Liver (tissue), 9 donors: Measurements from ENCODE around the gene CETN3. TPM values are rescaled to one million over a fixed set of nuclear protein-coding genes. Genes with fewer than 3 reads are reported as not detected.

Source experiments
- DNase-seq: peaks from one replicate; pipeline ENCODE4 v3.0.0-alpha.2; 2017; ENCODE audit warnings: low spot score
- H3K27ac ChIP-seq, 2 donors: one replicate each; pipeline ENCODE4 v1.7.0; 2013; ENCODE audit warnings: inconsistent platforms in 2 of 2, low read length in 2 of 2, control low read depth in 1 of 2, low read depth in 1 of 2, mild to moderate bottlenecking in 1 of 2
- H3K27me3 ChIP-seq, 4 donors: one replicate each; pipeline versions ENCODE4 v1.6.1 to v1.7.0; 2013; ENCODE audit warnings: low read length in 3 of 4, inconsistent platforms in 1 of 4, mild to moderate bottlenecking in 1 of 4, moderate library complexity in 1 of 4; ENCODE audit not compliant: control insufficient read depth in 4 of 4, insufficient read depth in 4 of 4
- H3K36me3 ChIP-seq, 4 donors: one replicate each; pipeline versions ENCODE4 v1.6.1 to v1.7.0; 2013; ENCODE audit warnings: low read length in 3 of 4, mild to moderate bottlenecking in 3 of 4, low read depth in 1 of 4, moderate library complexity in 1 of 4; ENCODE audit not compliant: control insufficient read depth in 4 of 4, insufficient read depth in 3 of 4
- H3K4me1 ChIP-seq, 4 donors: one replicate each; pipeline versions ENCODE4 v1.6.1 to v1.7.0; 2013; ENCODE audit warnings: low read length in 3 of 4, mild to moderate bottlenecking in 3 of 4, moderate library complexity in 1 of 4; ENCODE audit not compliant: control insufficient read depth in 4 of 4, insufficient read depth in 4 of 4
- H3K4me3 ChIP-seq, 3 donors: one replicate each; pipeline versions ENCODE4 v1.6.1 to v1.7.0; 2013; ENCODE audit warnings: low read length in 3 of 3, control low read depth in 1 of 3, low read depth in 1 of 3, mild to moderate bottlenecking in 1 of 3
- H3K9ac ChIP-seq, 2 donors: one replicate each; pipeline ENCODE4 v1.7.0; 2013; ENCODE audit warnings: low read length in 2 of 2, mild to moderate bottlenecking in 2 of 2, moderate library complexity in 2 of 2, control low read depth in 1 of 2, low read depth in 1 of 2
- H3K9me3 ChIP-seq, 4 donors: one replicate each; pipeline versions ENCODE4 v1.6.1 to v1.7.0; 2013; ENCODE audit warnings: low read length in 3 of 4; ENCODE audit not compliant: control insufficient read depth in 4 of 4
- ATF3 ChIP-seq: IDR thresholded peaks from 2 replicates; pipeline ENCODE4 v1.6.1; 2016; ENCODE audit warnings: antibody characterized with exemption
- EGR1 ChIP-seq, 2 donors: IDR thresholded peaks; 2 replicates each; pipeline ENCODE4 v1.6.1; 2016 to 2018; ENCODE audit warnings: antibody characterized with exemption in 2 of 2, low read depth in 2 of 2
- FOXA1 ChIP-seq: IDR thresholded peaks from 2 replicates; pipeline ENCODE4 v1.6.1; 2016; ENCODE audit warnings: antibody characterized with exemption
- FOXA2 ChIP-seq: IDR thresholded peaks from 2 replicates; pipeline ENCODE4 v1.6.1; 2016; ENCODE audit warnings: antibody characterized with exemption
- GABPA ChIP-seq, 2 donors: IDR thresholded peaks in 1 of 2; conservative IDR thresholded peaks in 1 of 2; 2 replicates each; pipeline ENCODE4 v1.6.1; 2016; ENCODE audit warnings: antibody characterized with exemption in 2 of 2, mild to moderate bottlenecking in 1 of 2, moderate library complexity in 1 of 2
- HNF4A ChIP-seq, 2 donors: conservative IDR thresholded peaks; 2 replicates each; pipeline ENCODE4 v1.6.1; 2016; ENCODE audit warnings: antibody characterized with exemption in 2 of 2, mild to moderate bottlenecking in 2 of 2
- NR2F2 ChIP-seq: IDR thresholded peaks from 2 replicates; pipeline ENCODE4 v1.6.1; 2016; ENCODE audit warnings: antibody characterized with exemption
- RAD21 ChIP-seq, 2 donors: IDR thresholded peaks; 2 replicates each; pipeline ENCODE4 v1.6.1; 2016; ENCODE audit warnings: antibody characterized with exemption in 2 of 2, mild to moderate bottlenecking in 2 of 2
- RXRA ChIP-seq, 2 donors: IDR thresholded peaks; 2 replicates each; pipeline ENCODE4 v1.6.1; 2017 to 2018; ENCODE audit warnings: antibody characterized with exemption in 2 of 2, mild to moderate bottlenecking in 1 of 2
- SP1 ChIP-seq: IDR thresholded peaks from 2 replicates; pipeline ENCODE4 v1.6.1; 2018; ENCODE audit warnings: antibody characterized with exemption, mild to moderate bottlenecking
- TAF1 ChIP-seq: conservative IDR thresholded peaks from 2 replicates; pipeline ENCODE4 v1.6.1; 2016; ENCODE audit warnings: antibody characterized with exemption, mild to moderate bottlenecking
- YY1 ChIP-seq: IDR thresholded peaks from 2 replicates; pipeline ENCODE4 v1.6.1; 2016; ENCODE audit warnings: antibody characterized with exemption, mild to moderate bottlenecking
- ZBTB33 ChIP-seq: IDR thresholded peaks from 2 replicates; pipeline ENCODE4 v1.6.1; 2016; ENCODE audit warnings: antibody characterized with exemption
- WGBS: extraction: QIAGEN DNeasy Blood & Tissue Kit; methylation state at CpG from one replicate; pipeline ENCODE4 v1.1.7; 2013; 5-methylcytosine and 5-hydroxymethylcytosine counted together
- polyA plus RNA-seq, 2 donors: library from polyadenylated mRNA; stranded (reverse) in 1 of 2; unstranded in 1 of 2; fragments of 200-250 nt in 1 of 2; fragments of >200 nt in 1 of 2; fragmentation: Nextera tagmentation in 1 of 2; extraction: Ambion mirVana in 1 of 2; gene quantifications; one replicate each; pipeline versions ENCODE4 v1.2.1 to v1.2.3, GENCODE V29; 2013 to 2015
- total RNA-seq, 2 donors: library from RNA; depleted of rRNA; stranded (reverse); fragments of >200 nt; gene quantifications; one replicate each; pipeline ENCODE4 v1.2.3, GENCODE V29; 2014
- TF ChIP-seq, protein P1 (sequence below): IDR thresholded peaks from 2 replicates; pipeline ENCODE4 v1.6.1; 2016; ENCODE audit warnings: antibody characterized with exemption, mild to moderate bottlenecking
- TF ChIP-seq, protein P2 (sequence below): fragments of 150-350 bp; IDR thresholded peaks from 2 replicates; pipeline ENCODE4 v1.5.1; 2017; ENCODE audit warnings: improper control_type of control experiment, low read depth, low read length; ENCODE audit not compliant: missing input control
- donor health status: healthy.
- donor health status: healthy.
- donor health status: healthy.
- donor health status: healthy.
- donor health status: healthy.

The CETN3 gene
- total and polyA plus RNA-seq, 4 donors, result 2.8 to 9.4 (median 6.9) TPM

DNA sequence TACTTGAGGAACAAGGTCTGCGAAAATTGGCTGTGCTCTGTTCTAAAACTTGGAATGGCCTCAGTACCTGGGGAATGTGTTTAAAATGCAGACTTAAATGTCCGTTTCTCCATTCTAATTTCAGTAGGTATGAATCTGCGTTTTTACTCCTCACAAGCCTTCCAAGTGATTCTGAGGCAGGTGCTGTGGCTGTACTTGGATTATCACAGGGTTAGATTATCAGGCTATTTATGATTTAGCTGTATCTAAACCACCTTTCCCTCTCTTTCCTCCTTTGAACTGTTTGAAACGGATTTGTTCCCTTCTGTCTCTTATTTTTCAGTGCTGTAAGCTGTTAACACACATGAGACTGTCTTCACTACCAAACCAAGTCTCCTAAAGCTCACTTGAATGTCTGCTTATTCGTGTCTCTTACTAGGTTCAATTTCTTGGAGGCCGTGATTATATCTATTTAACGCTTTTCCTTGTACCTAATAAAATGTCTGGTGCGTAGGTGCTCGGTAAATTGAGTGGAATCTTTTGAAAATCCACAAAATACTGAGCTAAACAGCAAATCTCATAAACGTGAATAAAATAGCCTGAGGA lies 714 bp upstream of the CETN3 start:
- Histone ChIP-seq H3K9ac (peak overlapping the region; percentile 98 to 99), H3K4me1 (peaks cover 4 to 15% (median 8%) of the 10 kb centered on the region in 4 donors), H3K4me3 (peak overlapping the region; percentile 66 to 99 (median 91)), H3K36me3 (no peaks in the 10 kb centered on the region), H3K9me3 (no peaks in the 10 kb centered on the region), H3K27me3 (no peaks in the 10 kb centered on the region), H3K27ac (peak overlapping the region; percentile 89 to 91)
- WGBS, result under 1% methylated on average over 10 of the region's 10 CpGs
- TF ChIP-seq ATF3 (no peak), YY1 (peak; percentile 45), HNF4A (conservative IDR thresholded peaks at IDR 0.05) (no peak), RAD21 (IDR thresholded peaks at IDR 0.05) (no peak), NR2F2 (no peak), FOXA2 (no peak), SP1 (no peak), RXRA (IDR thresholded peaks at IDR 0.05) (no peak), FOXA1 (no peak), ZBTB33 (no peak), TAF1 (peak; percentile 60)
- TF ChIP-seq, protein P1, sequence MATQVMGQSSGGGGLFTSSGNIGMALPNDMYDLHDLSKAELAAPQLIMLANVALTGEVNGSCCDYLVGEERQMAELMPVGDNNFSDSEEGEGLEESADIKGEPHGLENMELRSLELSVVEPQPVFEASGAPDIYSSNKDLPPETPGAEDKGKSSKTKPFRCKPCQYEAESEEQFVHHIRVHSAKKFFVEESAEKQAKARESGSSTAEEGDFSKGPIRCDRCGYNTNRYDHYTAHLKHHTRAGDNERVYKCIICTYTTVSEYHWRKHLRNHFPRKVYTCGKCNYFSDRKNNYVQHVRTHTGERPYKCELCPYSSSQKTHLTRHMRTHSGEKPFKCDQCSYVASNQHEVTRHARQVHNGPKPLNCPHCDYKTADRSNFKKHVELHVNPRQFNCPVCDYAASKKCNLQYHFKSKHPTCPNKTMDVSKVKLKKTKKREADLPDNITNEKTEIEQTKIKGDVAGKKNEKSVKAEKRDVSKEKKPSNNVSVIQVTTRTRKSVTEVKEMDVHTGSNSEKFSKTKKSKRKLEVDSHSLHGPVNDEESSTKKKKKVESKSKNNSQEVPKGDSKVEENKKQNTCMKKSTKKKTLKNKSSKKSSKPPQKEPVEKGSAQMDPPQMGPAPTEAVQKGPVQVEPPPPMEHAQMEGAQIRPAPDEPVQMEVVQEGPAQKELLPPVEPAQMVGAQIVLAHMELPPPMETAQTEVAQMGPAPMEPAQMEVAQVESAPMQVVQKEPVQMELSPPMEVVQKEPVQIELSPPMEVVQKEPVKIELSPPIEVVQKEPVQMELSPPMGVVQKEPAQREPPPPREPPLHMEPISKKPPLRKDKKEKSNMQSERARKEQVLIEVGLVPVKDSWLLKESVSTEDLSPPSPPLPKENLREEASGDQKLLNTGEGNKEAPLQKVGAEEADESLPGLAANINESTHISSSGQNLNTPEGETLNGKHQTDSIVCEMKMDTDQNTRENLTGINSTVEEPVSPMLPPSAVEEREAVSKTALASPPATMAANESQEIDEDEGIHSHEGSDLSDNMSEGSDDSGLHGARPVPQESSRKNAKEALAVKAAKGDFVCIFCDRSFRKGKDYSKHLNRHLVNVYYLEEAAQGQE, result no peak
- TF ChIP-seq, protein P2, sequence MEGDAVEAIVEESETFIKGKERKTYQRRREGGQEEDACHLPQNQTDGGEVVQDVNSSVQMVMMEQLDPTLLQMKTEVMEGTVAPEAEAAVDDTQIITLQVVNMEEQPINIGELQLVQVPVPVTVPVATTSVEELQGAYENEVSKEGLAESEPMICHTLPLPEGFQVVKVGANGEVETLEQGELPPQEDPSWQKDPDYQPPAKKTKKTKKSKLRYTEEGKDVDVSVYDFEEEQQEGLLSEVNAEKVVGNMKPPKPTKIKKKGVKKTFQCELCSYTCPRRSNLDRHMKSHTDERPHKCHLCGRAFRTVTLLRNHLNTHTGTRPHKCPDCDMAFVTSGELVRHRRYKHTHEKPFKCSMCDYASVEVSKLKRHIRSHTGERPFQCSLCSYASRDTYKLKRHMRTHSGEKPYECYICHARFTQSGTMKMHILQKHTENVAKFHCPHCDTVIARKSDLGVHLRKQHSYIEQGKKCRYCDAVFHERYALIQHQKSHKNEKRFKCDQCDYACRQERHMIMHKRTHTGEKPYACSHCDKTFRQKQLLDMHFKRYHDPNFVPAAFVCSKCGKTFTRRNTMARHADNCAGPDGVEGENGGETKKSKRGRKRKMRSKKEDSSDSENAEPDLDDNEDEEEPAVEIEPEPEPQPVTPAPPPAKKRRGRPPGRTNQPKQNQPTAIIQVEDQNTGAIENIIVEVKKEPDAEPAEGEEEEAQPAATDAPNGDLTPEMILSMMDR, result no peak
- DNase-seq, result no peak

- H3K36me3 ChIP-seq, result peaks cover 0 to 3% (median 0%) of the 10 kb centered on the region in 4 donors
- peaks cover 4 to 15% (median 8%) of the 10 kb centered on the region in 4 donors for H3K4me1 ChIP-seq
- DNase-seq, result no peak
- 16% methylated on average over 14 of the region's 14 CpGs for WGBS
- peak overlapping the region; percentile 98 to 99 for H3K27ac ChIP-seq
- H3K4me3 ChIP-seq, result peak overlapping the region; percentile 53 to 100 (median 99)
- no peaks in the 10 kb centered on the region for H3K9me3 ChIP-seq
- H3K27me3 ChIP-seq, result no peaks in the 10 kb centered on the region
- peak overlapping the region; percentile 98 to 100 for H3K9ac ChIP-seq
- TF ChIP-seq YY1, result no peak
- TF ChIP-seq, protein P1, result no peak
- TF ChIP-seq RAD21 (IDR thresholded peaks at IDR 0.05), result no peak
- no peak for TF ChIP-seq EGR1 (IDR thresholded peaks at IDR 0.05; ENCODE audit: low read depth in 2 of 2)
- no peak for TF ChIP-seq NR2F2
- no peak for TF ChIP-seq TAF1
- no peak for TF ChIP-seq GABPA (IDR thresholded peaks at IDR 0.05 in 1 of 2, conservative IDR thresholded peaks at IDR 0.05 in 1 of 2)
- TF ChIP-seq FOXA2, result no peak
- TF ChIP-seq ZBTB33, result no peak
- no peak for TF ChIP-seq SP1
- no peak for TF ChIP-seq ATF3
These were observed 812 bp downstream of the CETN3 start for GRCh38 chr5:90408571-90409317.
